GM23338 (cell line): ENCODE data around the gene C9orf40. TPM values are rescaled to one million over a fixed set of nuclear protein-coding genes. Genes with fewer than 3 reads are reported as not detected.

Source experiments
- ATAC-seq: fragments of 200-7000 bp; cut with Tn5 transposase; 3 replicates; pipeline ENCODE4 v1.9.1; 2020
- DNase-seq: peaks from one replicate; pipeline ENCODE4 v3.0.0-alpha.2; 2015; ENCODE audit warnings: low spot score
- H2AFZ ChIP-seq: fragments of 200-600 bp; sonication (generic); 2 replicates; pipeline ENCODE4 v1.8.0; 2016; ENCODE audit warnings: antibody characterized with exemption, mild to moderate bottlenecking, moderate library complexity
- H3F3A ChIP-seq: fragments of 200-600 bp; sonication (generic); replicated peaks from 2 replicates; pipeline ENCODE4 v1.8.0; 2017; ENCODE audit warnings: antibody characterized with exemption, mixed run types, low read depth
- H3K27ac ChIP-seq: fragments of 200-600 bp; sonication (generic); 2 replicates; pipeline ENCODE4 v1.6.1; 2016; ENCODE audit warnings: low read depth
- H3K27me3 ChIP-seq: fragments of 200-600 bp; sonication (generic); 2 replicates; pipeline ENCODE4 v1.8.0; 2016; ENCODE audit warnings: mild to moderate bottlenecking, mixed run types, moderate library complexity; ENCODE audit not compliant: insufficient read depth
- H3K36me3 ChIP-seq: fragments of 200-600 bp; sonication (generic); 2 replicates; pipeline ENCODE4 v1.8.0; 2016; ENCODE audit warnings: mild to moderate bottlenecking; ENCODE audit not compliant: insufficient read depth
- H3K4me1 ChIP-seq: fragments of 200-600 bp; sonication (generic); 2 replicates; pipeline ENCODE4 v1.8.0; 2016; ENCODE audit warnings: mild to moderate bottlenecking, moderate library complexity; ENCODE audit not compliant: insufficient read depth
- H3K4me2 ChIP-seq: fragments of 200-600 bp; sonication (generic); 2 replicates; pipeline ENCODE4 v1.7.1; 2017; ENCODE audit warnings: mixed run types
- H3K4me3 ChIP-seq: fragments of 200-600 bp; sonication (generic); 2 replicates; pipeline ENCODE4 v1.6.1; 2016; ENCODE audit warnings: mixed run types
- H3K79me2 ChIP-seq: fragments of 200-600 bp; sonication (generic); replicated peaks from 2 replicates; pipeline ENCODE4 v1.8.0; 2017; ENCODE audit warnings: mild to moderate bottlenecking; ENCODE audit not compliant: insufficient read depth
- H3K9me2 ChIP-seq: fragments of 200-600 bp; sonication (generic); 2 replicates; pipeline ENCODE4 v1.8.0; 2017; ENCODE audit not compliant: insufficient read depth
- H4K20me1 ChIP-seq: fragments of 200-600 bp; sonication (generic); replicated peaks from 2 replicates; pipeline ENCODE4 v1.8.0; 2017; ENCODE audit warnings: mild to moderate bottlenecking; ENCODE audit not compliant: insufficient read depth
- H3K27ac Mint-ChIP-seq: 2 replicates; pipeline ENCODE4 v1.8.0; 2020; ENCODE audit warnings: inconsistent platforms, mild to moderate bottlenecking, moderate library complexity, mixed read lengths
- H3K27me3 Mint-ChIP-seq: 3 replicates; pipeline ENCODE4 v1.8.0; 2022; ENCODE audit warnings: low read depth, mild to moderate bottlenecking, moderate library complexity, mixed read lengths, inconsistent platforms; ENCODE audit not compliant: insufficient read depth, poor library complexity
- H3K36me3 Mint-ChIP-seq: 3 replicates; pipeline ENCODE4 v1.8.0; 2021; ENCODE audit warnings: low read depth, mild to moderate bottlenecking, inconsistent platforms, moderate library complexity, mixed read lengths
- H3K4me1 Mint-ChIP-seq: 3 replicates; pipeline ENCODE4 v1.8.0; 2020; ENCODE audit warnings: mild to moderate bottlenecking, inconsistent platforms, mixed read lengths
- H3K4me3 Mint-ChIP-seq: 3 replicates; pipeline ENCODE4 v1.8.0; 2021; ENCODE audit warnings: moderate library complexity, mild to moderate bottlenecking, inconsistent platforms, mixed read lengths
- H3K9me3 Mint-ChIP-seq: 3 replicates; pipeline ENCODE4 v1.8.0; 2020; ENCODE audit warnings: moderate library complexity, mild to moderate bottlenecking, inconsistent platforms, mixed read lengths
- CREB1 ChIP-seq: fragments of 250-450 bp; sonication (Bioruptor Pico); IDR thresholded peaks from 2 replicates; pipeline ENCODE4 v1.5.0; 2020; ENCODE audit warnings: low read depth, mild to moderate bottlenecking, moderate library complexity
- EZH2 ChIP-seq: fragments of 200-600 bp; sonication (generic); IDR thresholded peaks from one replicate; pipeline ENCODE4 v1.8.0; 2017; ENCODE audit warnings: antibody characterized with exemption, mild to moderate bottlenecking, low read depth; ENCODE audit not compliant: unreplicated experiment
- EZH2phosphoT487 ChIP-seq: fragments of 200-600 bp; sonication (generic); IDR thresholded peaks from one replicate; pipeline ENCODE4 v1.8.1; 2018; ENCODE audit warnings: antibody characterized with exemption; ENCODE audit not compliant: unreplicated experiment
- JUNB ChIP-seq: IDR thresholded peaks from one replicate; pipeline ENCODE4 v1.6.1; 2016; ENCODE audit warnings: antibody characterized with exemption; ENCODE audit not compliant: unreplicated experiment
- NANOG ChIP-seq: IDR thresholded peaks from 2 replicates; pipeline ENCODE4 v1.6.1; 2016; ENCODE audit warnings: antibody characterized with exemption, borderline replicate concordance
- POLR2AphosphoS5 ChIP-seq: IDR thresholded peaks from 2 replicates; pipeline ENCODE4 v1.6.1; 2016; ENCODE audit warnings: antibody characterized with exemption, low read depth
- STAT1 ChIP-seq: IDR thresholded peaks from one replicate; pipeline ENCODE4 v1.6.1; 2016; ENCODE audit warnings: antibody characterized with exemption; ENCODE audit not compliant: unreplicated experiment
- ZNF114 ChIP-seq: fragments of 250-450 bp; sonication (Bioruptor Pico); IDR thresholded peaks from 2 replicates; pipeline ENCODE4 v1.5.0; 2020; ENCODE audit warnings: mild to moderate bottlenecking, moderate library complexity
- ZNF331 ChIP-seq: fragments of 250-450 bp; sonication (Bioruptor Pico); IDR thresholded peaks from 2 replicates; pipeline ENCODE4 v1.5.0; 2020; ENCODE audit warnings: low read depth, mild to moderate bottlenecking, moderate library complexity
- polyA plus RNA-seq: library from polyadenylated mRNA; unstranded; fragments of >200 nt; fragmentation: Nextera tagmentation; extraction: Ambion mirVana; gene quantifications from 2 replicates; pipeline ENCODE4 v1.2.1, GENCODE V29; 2016
- total RNA-seq: library from RNA; depleted of rRNA; stranded (reverse); fragments of >200 nt; shearing (Covaris generic); gene quantifications from 2 replicates; pipeline ENCODE4 v1.2.3, GENCODE V29; 2014
- TF ChIP-seq, protein P1 (sequence below): IDR thresholded peaks from 2 replicates; pipeline ENCODE4 v1.6.1; 2016; ENCODE audit warnings: antibody characterized with exemption
- TF ChIP-seq, protein P2 (sequence below): IDR thresholded peaks from one replicate; pipeline ENCODE4 v1.6.1; 2018; ENCODE audit warnings: antibody characterized with exemption; ENCODE audit not compliant: unreplicated experiment
- TF ChIP-seq, protein P3 (sequence below): fragments of 250-450 bp; sonication (Bioruptor Pico); IDR thresholded peaks from 2 replicates; pipeline ENCODE4 v1.5.0; 2020; ENCODE audit warnings: mild to moderate bottlenecking, moderate library complexity
- TF ChIP-seq, protein P4 (sequence below), 2 experiments: fragments of 200-600 bp in 1 of 2; sonication (generic) in 1 of 2; conservative IDR thresholded peaks; 2 replicates each; pipeline versions ENCODE4 v1.5.1 to v1.6.1; 2016 to 2017; ENCODE audit warnings: antibody characterized with exemption in 2 of 2, low read depth in 2 of 2, mild to moderate bottlenecking in 2 of 2, moderate library complexity in 1 of 2

Gene C9orf40
- total and polyA plus RNA-seq, 2 experiments from 2014 or later = 11.1 to 11.4 TPM

DNA sequence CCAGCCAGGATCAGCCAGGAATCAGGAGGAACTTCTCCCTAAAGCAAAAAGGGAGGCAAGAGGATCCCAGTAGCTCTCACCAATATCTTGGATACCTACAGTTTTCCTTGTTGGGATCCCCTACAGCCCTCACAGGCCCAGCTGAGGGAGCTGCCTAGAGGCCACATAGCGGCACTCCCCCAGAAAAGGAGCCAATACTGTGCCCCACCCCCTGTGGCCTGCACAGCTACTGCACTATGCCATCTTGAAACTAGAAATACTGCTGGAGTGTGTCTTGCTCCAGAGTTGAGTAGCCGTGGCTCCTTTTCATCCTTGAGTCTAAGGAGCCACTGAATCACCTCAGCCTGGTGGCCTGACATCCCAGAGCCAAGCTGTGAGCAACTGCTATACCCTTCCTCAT, 42.7 kb downstream of the C9orf40 start:
- no peak for ATAC-seq

More for the DNA sequence above, 42.7 kb downstream of the C9orf40 start:
- Histone ChIP-seq H3K9me2 (0 out of 2 replicates have a peak, but pooled peaks cover 3% of the 10 kb centered on the region), H3K4me3 (no peak overlapping the region), H3K27me3 (no peaks in the 10 kb centered on the region), H3K36me3 (no peaks in the 10 kb centered on the region), H4K20me1 (no peaks in the 10 kb centered on the region), H3K79me2 (no peaks in the 10 kb centered on the region), H3K4me2 (no peak overlapping the region), H3F3A (no peaks in the 10 kb centered on the region), H3K27ac (no peak overlapping the region), H2AFZ (0 out of 2 replicates have a peak overlapping the region, but pooled peaks have one; percentile 14), H3K4me1 (no peaks in the 10 kb centered on the region)
- Mint-ChIP-seq H3K9me3 (peaks cover 3% of the 10 kb centered on the region; the same call in 1 of the 3 replicates), H3K27me3 (no peaks in the 10 kb centered on the region), H3K36me3 (no peaks in the 10 kb centered on the region), H3K4me1 (no peaks in the 10 kb centered on the region), H3K27ac (no peak overlapping the region), H3K4me3 (no peak overlapping the region)
- TF ChIP-seq NANOG = no peak
- TF ChIP-seq, protein P1, sequence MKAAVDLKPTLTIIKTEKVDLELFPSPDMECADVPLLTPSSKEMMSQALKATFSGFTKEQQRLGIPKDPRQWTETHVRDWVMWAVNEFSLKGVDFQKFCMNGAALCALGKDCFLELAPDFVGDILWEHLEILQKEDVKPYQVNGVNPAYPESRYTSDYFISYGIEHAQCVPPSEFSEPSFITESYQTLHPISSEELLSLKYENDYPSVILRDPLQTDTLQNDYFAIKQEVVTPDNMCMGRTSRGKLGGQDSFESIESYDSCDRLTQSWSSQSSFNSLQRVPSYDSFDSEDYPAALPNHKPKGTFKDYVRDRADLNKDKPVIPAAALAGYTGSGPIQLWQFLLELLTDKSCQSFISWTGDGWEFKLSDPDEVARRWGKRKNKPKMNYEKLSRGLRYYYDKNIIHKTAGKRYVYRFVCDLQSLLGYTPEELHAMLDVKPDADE = no peak
- TF ChIP-seq STAT1 = no peak
- no peak for TF ChIP-seq POLR2AphosphoS5
- no peak for TF ChIP-seq ZNF331
- TF ChIP-seq, protein P2, sequence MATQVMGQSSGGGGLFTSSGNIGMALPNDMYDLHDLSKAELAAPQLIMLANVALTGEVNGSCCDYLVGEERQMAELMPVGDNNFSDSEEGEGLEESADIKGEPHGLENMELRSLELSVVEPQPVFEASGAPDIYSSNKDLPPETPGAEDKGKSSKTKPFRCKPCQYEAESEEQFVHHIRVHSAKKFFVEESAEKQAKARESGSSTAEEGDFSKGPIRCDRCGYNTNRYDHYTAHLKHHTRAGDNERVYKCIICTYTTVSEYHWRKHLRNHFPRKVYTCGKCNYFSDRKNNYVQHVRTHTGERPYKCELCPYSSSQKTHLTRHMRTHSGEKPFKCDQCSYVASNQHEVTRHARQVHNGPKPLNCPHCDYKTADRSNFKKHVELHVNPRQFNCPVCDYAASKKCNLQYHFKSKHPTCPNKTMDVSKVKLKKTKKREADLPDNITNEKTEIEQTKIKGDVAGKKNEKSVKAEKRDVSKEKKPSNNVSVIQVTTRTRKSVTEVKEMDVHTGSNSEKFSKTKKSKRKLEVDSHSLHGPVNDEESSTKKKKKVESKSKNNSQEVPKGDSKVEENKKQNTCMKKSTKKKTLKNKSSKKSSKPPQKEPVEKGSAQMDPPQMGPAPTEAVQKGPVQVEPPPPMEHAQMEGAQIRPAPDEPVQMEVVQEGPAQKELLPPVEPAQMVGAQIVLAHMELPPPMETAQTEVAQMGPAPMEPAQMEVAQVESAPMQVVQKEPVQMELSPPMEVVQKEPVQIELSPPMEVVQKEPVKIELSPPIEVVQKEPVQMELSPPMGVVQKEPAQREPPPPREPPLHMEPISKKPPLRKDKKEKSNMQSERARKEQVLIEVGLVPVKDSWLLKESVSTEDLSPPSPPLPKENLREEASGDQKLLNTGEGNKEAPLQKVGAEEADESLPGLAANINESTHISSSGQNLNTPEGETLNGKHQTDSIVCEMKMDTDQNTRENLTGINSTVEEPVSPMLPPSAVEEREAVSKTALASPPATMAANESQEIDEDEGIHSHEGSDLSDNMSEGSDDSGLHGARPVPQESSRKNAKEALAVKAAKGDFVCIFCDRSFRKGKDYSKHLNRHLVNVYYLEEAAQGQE = no peak
- TF ChIP-seq EZH2 = no peak
- TF ChIP-seq ZNF114 = no peak
- TF ChIP-seq, protein P3, sequence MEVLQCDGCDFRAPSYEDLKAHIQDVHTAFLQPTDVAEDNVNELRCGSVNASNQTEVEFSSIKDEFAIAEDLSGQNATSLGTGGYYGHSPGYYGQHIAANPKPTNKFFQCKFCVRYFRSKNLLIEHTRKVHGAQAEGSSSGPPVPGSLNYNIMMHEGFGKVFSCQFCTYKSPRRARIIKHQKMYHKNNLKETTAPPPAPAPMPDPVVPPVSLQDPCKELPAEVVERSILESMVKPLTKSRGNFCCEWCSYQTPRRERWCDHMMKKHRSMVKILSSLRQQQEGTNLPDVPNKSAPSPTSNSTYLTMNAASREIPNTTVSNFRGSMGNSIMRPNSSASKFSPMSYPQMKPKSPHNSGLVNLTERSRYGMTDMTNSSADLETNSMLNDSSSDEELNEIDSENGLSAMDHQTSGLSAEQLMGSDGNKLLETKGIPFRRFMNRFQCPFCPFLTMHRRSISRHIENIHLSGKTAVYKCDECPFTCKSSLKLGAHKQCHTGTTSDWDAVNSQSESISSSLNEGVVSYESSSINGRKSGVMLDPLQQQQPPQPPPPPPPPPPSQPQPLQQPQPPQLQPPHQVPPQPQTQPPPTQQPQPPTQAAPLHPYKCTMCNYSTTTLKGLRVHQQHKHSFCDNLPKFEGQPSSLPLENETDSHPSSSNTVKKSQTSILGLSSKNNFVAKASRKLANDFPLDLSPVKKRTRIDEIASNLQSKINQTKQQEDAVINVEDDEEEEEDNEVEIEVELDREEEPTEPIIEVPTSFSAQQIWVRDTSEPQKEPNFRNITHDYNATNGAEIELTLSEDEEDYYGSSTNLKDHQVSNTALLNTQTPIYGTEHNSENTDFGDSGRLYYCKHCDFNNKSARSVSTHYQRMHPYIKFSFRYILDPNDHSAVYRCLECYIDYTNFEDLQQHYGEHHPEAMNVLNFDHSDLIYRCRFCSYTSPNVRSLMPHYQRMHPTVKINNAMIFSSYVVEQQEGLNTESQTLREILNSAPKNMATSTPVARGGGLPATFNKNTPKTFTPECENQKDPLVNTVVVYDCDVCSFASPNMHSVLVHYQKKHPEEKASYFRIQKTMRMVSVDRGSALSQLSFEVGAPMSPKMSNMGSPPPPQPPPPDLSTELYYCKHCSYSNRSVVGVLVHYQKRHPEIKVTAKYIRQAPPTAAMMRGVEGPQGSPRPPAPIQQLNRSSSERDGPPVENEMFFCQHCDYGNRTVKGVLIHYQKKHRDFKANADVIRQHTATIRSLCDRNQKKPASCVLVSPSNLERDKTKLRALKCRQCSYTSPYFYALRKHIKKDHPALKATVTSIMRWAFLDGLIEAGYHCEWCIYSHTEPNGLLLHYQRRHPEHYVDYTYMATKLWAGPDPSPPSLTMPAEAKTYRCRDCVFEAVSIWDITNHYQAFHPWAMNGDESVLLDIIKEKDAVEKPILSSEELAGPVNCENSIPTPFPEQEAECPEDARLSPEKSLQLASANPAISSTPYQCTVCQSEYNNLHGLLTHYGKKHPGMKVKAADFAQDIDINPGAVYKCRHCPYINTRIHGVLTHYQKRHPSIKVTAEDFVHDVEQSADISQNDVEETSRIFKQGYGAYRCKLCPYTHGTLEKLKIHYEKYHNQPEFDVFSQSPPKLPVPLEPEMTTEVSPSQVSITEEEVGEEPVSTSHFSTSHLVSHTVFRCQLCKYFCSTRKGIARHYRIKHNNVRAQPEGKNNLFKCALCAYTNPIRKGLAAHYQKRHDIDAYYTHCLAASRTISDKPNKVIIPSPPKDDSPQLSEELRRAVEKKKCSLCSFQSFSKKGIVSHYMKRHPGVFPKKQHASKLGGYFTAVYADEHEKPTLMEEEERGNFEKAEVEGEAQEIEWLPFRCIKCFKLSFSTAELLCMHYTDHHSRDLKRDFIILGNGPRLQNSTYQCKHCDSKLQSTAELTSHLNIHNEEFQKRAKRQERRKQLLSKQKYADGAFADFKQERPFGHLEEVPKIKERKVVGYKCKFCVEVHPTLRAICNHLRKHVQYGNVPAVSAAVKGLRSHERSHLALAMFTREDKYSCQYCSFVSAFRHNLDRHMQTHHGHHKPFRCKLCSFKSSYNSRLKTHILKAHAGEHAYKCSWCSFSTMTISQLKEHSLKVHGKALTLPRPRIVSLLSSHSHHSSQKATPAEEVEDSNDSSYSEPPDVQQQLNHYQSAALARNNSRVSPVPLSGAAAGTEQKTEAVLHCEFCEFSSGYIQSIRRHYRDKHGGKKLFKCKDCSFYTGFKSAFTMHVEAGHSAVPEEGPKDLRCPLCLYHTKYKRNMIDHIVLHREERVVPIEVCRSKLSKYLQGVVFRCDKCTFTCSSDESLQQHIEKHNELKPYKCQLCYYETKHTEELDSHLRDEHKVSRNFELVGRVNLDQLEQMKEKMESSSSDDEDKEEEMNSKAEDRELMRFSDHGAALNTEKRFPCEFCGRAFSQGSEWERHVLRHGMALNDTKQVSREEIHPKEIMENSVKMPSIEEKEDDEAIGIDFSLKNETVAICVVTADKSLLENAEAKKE = no peak
- TF ChIP-seq EZH2phosphoT487 = no peak
- TF ChIP-seq, protein P4, sequence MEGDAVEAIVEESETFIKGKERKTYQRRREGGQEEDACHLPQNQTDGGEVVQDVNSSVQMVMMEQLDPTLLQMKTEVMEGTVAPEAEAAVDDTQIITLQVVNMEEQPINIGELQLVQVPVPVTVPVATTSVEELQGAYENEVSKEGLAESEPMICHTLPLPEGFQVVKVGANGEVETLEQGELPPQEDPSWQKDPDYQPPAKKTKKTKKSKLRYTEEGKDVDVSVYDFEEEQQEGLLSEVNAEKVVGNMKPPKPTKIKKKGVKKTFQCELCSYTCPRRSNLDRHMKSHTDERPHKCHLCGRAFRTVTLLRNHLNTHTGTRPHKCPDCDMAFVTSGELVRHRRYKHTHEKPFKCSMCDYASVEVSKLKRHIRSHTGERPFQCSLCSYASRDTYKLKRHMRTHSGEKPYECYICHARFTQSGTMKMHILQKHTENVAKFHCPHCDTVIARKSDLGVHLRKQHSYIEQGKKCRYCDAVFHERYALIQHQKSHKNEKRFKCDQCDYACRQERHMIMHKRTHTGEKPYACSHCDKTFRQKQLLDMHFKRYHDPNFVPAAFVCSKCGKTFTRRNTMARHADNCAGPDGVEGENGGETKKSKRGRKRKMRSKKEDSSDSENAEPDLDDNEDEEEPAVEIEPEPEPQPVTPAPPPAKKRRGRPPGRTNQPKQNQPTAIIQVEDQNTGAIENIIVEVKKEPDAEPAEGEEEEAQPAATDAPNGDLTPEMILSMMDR (conservative IDR thresholded peaks at IDR 0.05; ENCODE audit: low read depth in 2 of 2) = no peak
- TF ChIP-seq JUNB = no peak
- TF ChIP-seq CREB1 = no peak
- no peak for DNase-seq
